ENCODE results near the gene KNOP1. TPM values are rescaled to one million over a fixed set of nuclear protein-coding genes. Genes with fewer than 3 reads are reported as not detected.

The KNOP1 gene
- total RNA-seq, 1 experiment from 2014 or later = 13.6 TPM

GRCh38 chr16:19708296-19709205, 9.5 kb downstream of the KNOP1 start:
- BruUV-seq (replicated peaks) = no TSS peak
- H3K9me3 ChIP-seq (ENCODE audit: low read length) = no peaks in the 10 kb centered on the region
- ChIA-PET POLR2A (ENCODE audit: unreplicated experiment) (no interaction called here), CTCF (no interaction called here)
- no peak overlapping the region for H3K4me3 ChIP-seq (ENCODE audit: low read length)
- H3K4me2 ChIP-seq (ENCODE audit: low read length) = no peak overlapping the region
- peaks cover 4% of the 10 kb centered on the region; the same call in 1 of the 2 replicates for H3K4me1 ChIP-seq (ENCODE audit: insufficient read depth, low read length)
- no peak overlapping the region for H3K9ac ChIP-seq (ENCODE audit: low read length)
- H3K27ac ChIP-seq (ENCODE audit: low read length) = no peak overlapping the region
- H3K36me3 ChIP-seq (ENCODE audit: low read depth, low read length) = peaks cover 20% of the 10 kb centered on the region; the same call in 1 of the 2 replicates
- no peaks in the 10 kb centered on the region for H4K20me1 ChIP-seq (ENCODE audit: low read length)
- intact Hi-C loops (cut with micrococcal nuclease) = no loop called here
- H3F3A ChIP-seq (ENCODE audit: low read length, unreplicated experiment) = no peaks in the 10 kb centered on the region
- DNase-seq (no peak), ATAC-seq (no peak)
- no peak overlapping the region for H2AFZ ChIP-seq (ENCODE audit: low read length)
- peaks cover 20% of the 10 kb centered on the region for H3K79me2 ChIP-seq (ENCODE audit: low read length)
- H3K9me2 ChIP-seq (replicated peaks; ENCODE audit: low read length) = no peaks in the 10 kb centered on the region
- TF ChIP-seq EZH2 (IDR thresholded peaks at IDR 0.05; ENCODE audit: low read length, unreplicated experiment) (no peak), EZH2phosphoT487 (IDR thresholded peaks at IDR 0.05; ENCODE audit: borderline replicate concordance, low read length) (no peak)
- TF ChIP-seq, protein P1, sequence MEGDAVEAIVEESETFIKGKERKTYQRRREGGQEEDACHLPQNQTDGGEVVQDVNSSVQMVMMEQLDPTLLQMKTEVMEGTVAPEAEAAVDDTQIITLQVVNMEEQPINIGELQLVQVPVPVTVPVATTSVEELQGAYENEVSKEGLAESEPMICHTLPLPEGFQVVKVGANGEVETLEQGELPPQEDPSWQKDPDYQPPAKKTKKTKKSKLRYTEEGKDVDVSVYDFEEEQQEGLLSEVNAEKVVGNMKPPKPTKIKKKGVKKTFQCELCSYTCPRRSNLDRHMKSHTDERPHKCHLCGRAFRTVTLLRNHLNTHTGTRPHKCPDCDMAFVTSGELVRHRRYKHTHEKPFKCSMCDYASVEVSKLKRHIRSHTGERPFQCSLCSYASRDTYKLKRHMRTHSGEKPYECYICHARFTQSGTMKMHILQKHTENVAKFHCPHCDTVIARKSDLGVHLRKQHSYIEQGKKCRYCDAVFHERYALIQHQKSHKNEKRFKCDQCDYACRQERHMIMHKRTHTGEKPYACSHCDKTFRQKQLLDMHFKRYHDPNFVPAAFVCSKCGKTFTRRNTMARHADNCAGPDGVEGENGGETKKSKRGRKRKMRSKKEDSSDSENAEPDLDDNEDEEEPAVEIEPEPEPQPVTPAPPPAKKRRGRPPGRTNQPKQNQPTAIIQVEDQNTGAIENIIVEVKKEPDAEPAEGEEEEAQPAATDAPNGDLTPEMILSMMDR (conservative IDR thresholded peaks at IDR 0.05; ENCODE audit: low read depth, low read length) = no peak
- H3K27me3 ChIP-seq (ENCODE audit: low read length) = no peaks in the 10 kb centered on the region

- Histone ChIP-seq H3K9me2 (replicated peaks; ENCODE audit: low read length) (no peaks in the 10 kb centered on the region), H3K36me3 (ENCODE audit: low read depth, low read length) (peaks cover 20% of the 10 kb centered on the region; the same call in 1 of the 2 replicates), H3K9me3 (ENCODE audit: low read length) (no peaks in the 10 kb centered on the region), H3K4me2 (ENCODE audit: low read length) (no peak overlapping the region), H3K27me3 (ENCODE audit: low read length) (no peaks in the 10 kb centered on the region), H2AFZ (ENCODE audit: low read length) (no peak overlapping the region), H3F3A (ENCODE audit: low read length, unreplicated experiment) (no peaks in the 10 kb centered on the region), H3K9ac (ENCODE audit: low read length) (no peak overlapping the region), H3K4me3 (ENCODE audit: low read length) (no peak overlapping the region), H4K20me1 (ENCODE audit: low read length) (no peaks in the 10 kb centered on the region), H3K27ac (ENCODE audit: low read length) (no peak overlapping the region), H3K79me2 (ENCODE audit: low read length) (peaks cover 12% of the 10 kb centered on the region; the same call in 1 of the 2 replicates), H3K4me1 (ENCODE audit: insufficient read depth, low read length) (peaks cover 4% of the 10 kb centered on the region; the same call in 1 of the 2 replicates)
- ATAC-seq (no peak), DNase-seq (no peak)
- TF ChIP-seq EZH2phosphoT487 (IDR thresholded peaks at IDR 0.05; ENCODE audit: borderline replicate concordance, low read length) = no peak
- no peak for TF ChIP-seq EZH2 (IDR thresholded peaks at IDR 0.05; ENCODE audit: low read length, unreplicated experiment)
- intact Hi-C loops (cut with micrococcal nuclease) = no loop called here
- ChIA-PET CTCF (no interaction called here), POLR2A (ENCODE audit: unreplicated experiment) (no interaction called here)
- BruUV-seq (replicated peaks) = no TSS peak
Measured at GRCh38 chr16:19707569-19708295, 10.3 kb downstream of the KNOP1 start.

GRCh38 chr16:19706846-19707245, 11.2 kb downstream of the KNOP1 start:
- intact Hi-C loops (cut with micrococcal nuclease) = no loop called here
- TF ChIP-seq EZH2 (IDR thresholded peaks at IDR 0.05; ENCODE audit: low read length, unreplicated experiment) (no peak), EZH2phosphoT487 (IDR thresholded peaks at IDR 0.05; ENCODE audit: borderline replicate concordance, low read length) (no peak)
- TF ChIP-seq, protein P1 (conservative IDR thresholded peaks at IDR 0.05; ENCODE audit: low read depth, low read length) = no peak

More at GRCh38 chr16:19706846-19707245, 11.2 kb downstream of the KNOP1 start:
- Histone ChIP-seq H4K20me1 (ENCODE audit: low read length) (no peaks in the 10 kb centered on the region), H3K27me3 (ENCODE audit: low read length) (no peaks in the 10 kb centered on the region), H3K9ac (ENCODE audit: low read length) (no peak overlapping the region), H3K4me1 (ENCODE audit: insufficient read depth, low read length) (peaks cover 4% of the 10 kb centered on the region; the same call in 1 of the 2 replicates), H3K36me3 (ENCODE audit: low read depth, low read length) (peaks cover 23% of the 10 kb centered on the region; the same call in 1 of the 2 replicates), H3K4me2 (ENCODE audit: low read length) (no peak overlapping the region), H3K9me3 (ENCODE audit: low read length) (no peaks in the 10 kb centered on the region), H3K9me2 (replicated peaks; ENCODE audit: low read length) (no peaks in the 10 kb centered on the region), H3K4me3 (ENCODE audit: low read length) (no peak overlapping the region), H2AFZ (ENCODE audit: low read length) (no peak overlapping the region), H3F3A (ENCODE audit: low read length, unreplicated experiment) (no peaks in the 10 kb centered on the region), H3K79me2 (ENCODE audit: low read length) (0 out of 2 replicates have a peak, but pooled peaks cover 3% of the 10 kb centered on the region), H3K27ac (ENCODE audit: low read length) (no peak overlapping the region)
- DNase-seq = no peak
- CTCF ChIA-PET = no interaction called here
- BruUV-seq (replicated peaks) = no TSS peak
- POLR2A ChIA-PET (ENCODE audit: unreplicated experiment) = no interaction called here
- ATAC-seq = no peak

Measured in PC-3 (cell line).